ENCODE data around the gene GARIN3.

- TF ChIP-seq CTCF (IDR thresholded peaks at IDR 0.05) (no peak), POLR2A (IDR thresholded peaks at IDR 0.05) (no peak)
Measured at GRCh38 chr5:157177953-157178352, 11.9 kb upstream of the GARIN3 start.
